IMR-90 (cell line): ENCODE data around the gene DCUN1D1. TPM values are rescaled to one million over a fixed set of nuclear protein-coding genes. Genes with fewer than 3 reads are reported as not detected.

Experiments
- ATAC-seq: fragments of 200-7000 bp; cut with Tn5 transposase; 2 replicates; pipeline ENCODE4 v1.9.1; 2020; ENCODE audit warnings: low read depth, mild to moderate bottlenecking, moderate library complexity
- BruUV-seq: library from RNA; stranded (reverse); fragments of 400-500 nt; replicated peaks from 2 replicates; lab custom pipeline; 2021; lab: Mats Ljungman, UMichigan
- CTCF ChIA-PET: fragments of 300-600 bp; formaldehyde crosslinking; extraction: SDS; loops from one replicate; lab custom pipeline; 2021; ENCODE audit warnings: antibody characterized with exemption; lab: Yijun Ruan, JAX
- POLR2A ChIA-PET: fragments of 300-600 bp; sonication (Branson Sonifier 250); formaldehyde crosslinking; loops from one replicate; lab custom pipeline; 2022; ENCODE audit warnings: antibody characterized with exemption; ENCODE audit not compliant: unreplicated experiment; lab: Charles Lee
- DNase-seq: peaks from one replicate; pipeline ENCODE4 v3.0.0; 2013
- H2AFZ ChIP-seq: replicated peaks from 2 replicates; pipeline ENCODE3; 2013; ENCODE audit warnings: low read length, mild to moderate bottlenecking; ENCODE audit not compliant: poor library complexity
- H2AK5ac ChIP-seq: 2 replicates; pipeline ENCODE4 v1.6.1; 2013; ENCODE audit warnings: low read depth, low read length, inconsistent platforms
- H2AK9ac ChIP-seq: replicated peaks from 2 replicates; pipeline ENCODE3; 2013; ENCODE audit warnings: mild to moderate bottlenecking, low read depth, low read length, moderate library complexity; ENCODE audit not compliant: poor library complexity
- H2BK120ac ChIP-seq: 2 replicates; pipeline ENCODE4 v1.6.1; 2013; ENCODE audit warnings: low read depth, low read length, inconsistent platforms
- H2BK15ac ChIP-seq: 3 replicates; pipeline ENCODE4 v1.6.1; 2013; ENCODE audit warnings: low read depth, low read length, inconsistent platforms
- H2BK20ac ChIP-seq: 2 replicates; pipeline ENCODE4 v1.6.1; 2013; ENCODE audit warnings: low read depth, mild to moderate bottlenecking, inconsistent platforms, low read length, moderate library complexity
- H2BK5ac ChIP-seq: 2 replicates; pipeline ENCODE4 v1.6.1; 2013; ENCODE audit warnings: mild to moderate bottlenecking, low read depth, low read length, inconsistent platforms; ENCODE audit not compliant: poor library complexity, severe bottlenecking
- H3K14ac ChIP-seq: replicated peaks from 2 replicates; pipeline ENCODE4 v1.6.1; 2013; ENCODE audit warnings: low read depth, low read length, inconsistent platforms
- H3K18ac ChIP-seq: 2 replicates; pipeline ENCODE4 v1.6.1; 2013; ENCODE audit warnings: low read depth, low read length, control low read depth
- H3K23ac ChIP-seq: 2 replicates; pipeline ENCODE4 v1.6.1; 2013; ENCODE audit warnings: low read depth, low read length, inconsistent platforms
- H3K27ac ChIP-seq: 2 replicates; pipeline ENCODE4 v1.5.1; 2013; ENCODE audit warnings: mild to moderate bottlenecking, control low read depth, low read length; ENCODE audit not compliant: insufficient read depth
- H3K27me3 ChIP-seq: 2 replicates; pipeline ENCODE4 v1.6.1; 2013; ENCODE audit warnings: low read length; ENCODE audit not compliant: control insufficient read depth, insufficient read depth
- H3K36me3 ChIP-seq: 2 replicates; pipeline ENCODE4 v1.6.1; 2013; ENCODE audit warnings: low read length, mixed read lengths; ENCODE audit not compliant: control insufficient read depth, insufficient read depth
- H3K4ac ChIP-seq: 2 replicates; pipeline ENCODE4 v1.6.1; 2013; ENCODE audit warnings: low read depth, low read length, inconsistent platforms
- H3K4me1 ChIP-seq: 2 replicates; pipeline ENCODE4 v1.6.1; 2013; ENCODE audit warnings: low read length, mixed read lengths; ENCODE audit not compliant: control insufficient read depth, insufficient read depth
- H3K4me2 ChIP-seq: 2 replicates; pipeline ENCODE4 v1.6.1; 2013; ENCODE audit warnings: low read depth, mild to moderate bottlenecking, control low read depth, low read length, moderate library complexity
- H3K4me3 ChIP-seq: 2 replicates; pipeline ENCODE4 v1.5.1; 2013; ENCODE audit warnings: low read depth, mild to moderate bottlenecking, control low read depth, low read length, moderate library complexity; ENCODE audit not compliant: insufficient read depth
- H3K56ac ChIP-seq: 2 replicates; pipeline ENCODE4 v1.6.1; 2013; ENCODE audit warnings: low read length, inconsistent platforms; ENCODE audit not compliant: insufficient read depth; ENCODE audit errors: extremely low read depth
- H3K79me1 ChIP-seq, 2 experiments: 2 replicates each; pipeline ENCODE4 v1.6.1; 2013; ENCODE audit warnings: low read length in 2 of 2, inconsistent platforms in 1 of 2, low read depth in 1 of 2
- H3K9ac ChIP-seq: 2 replicates; pipeline ENCODE4 v1.6.1; 2013; ENCODE audit warnings: low read depth, low read length, control low read depth
- H3K9me1 ChIP-seq: 2 replicates; pipeline ENCODE4 v1.6.1; 2013; ENCODE audit warnings: low read length, inconsistent platforms; ENCODE audit not compliant: insufficient read depth
- H3K9me3 ChIP-seq: 2 replicates; pipeline ENCODE4 v1.6.1; 2013; ENCODE audit warnings: low read length; ENCODE audit not compliant: control insufficient read depth, insufficient read depth
- H4K20me1 ChIP-seq: 2 replicates; pipeline ENCODE4 v1.6.1; 2013; ENCODE audit warnings: low read length, inconsistent platforms; ENCODE audit not compliant: insufficient read depth
- H4K5ac ChIP-seq: 2 replicates; pipeline ENCODE4 v1.6.1; 2013; ENCODE audit warnings: mild to moderate bottlenecking, low read depth, low read length, control low read depth
- H4K8ac ChIP-seq, 2 experiments: 2 replicates each; pipeline ENCODE4 v1.6.1; 2013; ENCODE audit warnings: low read depth in 2 of 2, low read length in 2 of 2, control low read depth in 1 of 2, inconsistent platforms in 1 of 2
- H4K91ac ChIP-seq: 2 replicates; pipeline ENCODE4 v1.6.1; 2013; ENCODE audit warnings: low read depth, low read length, inconsistent platforms; ENCODE audit not compliant: insufficient read depth
- CHD1 ChIP-seq: IDR thresholded peaks from 2 replicates; pipeline ENCODE4 v1.6.1; 2012; ENCODE audit warnings: low read depth, low read length, improper control_type of control experiment
- RAD21 ChIP-seq: IDR thresholded peaks from 2 replicates; pipeline ENCODE4 v1.6.1; 2012; ENCODE audit warnings: low read length, improper control_type of control experiment
- WGBS, 2 experiments: methylation state at CpG; one replicate each; pipeline versions ENCODE4 v1.1.5 to v1.1.7; 2013; ENCODE audit warnings: missing lambda C conversion rate in 2 of 2; ENCODE audit not compliant: insufficient read length in 1 of 2; ENCODE audit errors: extremely low coverage in 2 of 2; 5-methylcytosine and 5-hydroxymethylcytosine counted together
- dilution Hi-C: fragments of 300-500 bp; cut with HindIII; formaldehyde crosslinking; loops from one replicate; pipeline ENCODE4 v1.14.3; 2018; ENCODE audit warnings: low sequenced_read_pairs; ENCODE audit not compliant: unreplicated experiment
- in situ Hi-C: fragments of 300-500 bp; cut with MboI; formaldehyde crosslinking; loops from 3 replicates; pipeline ENCODE4 v1.14.3; 2019; ENCODE audit warnings: low sequenced_read_pairs, inconsistent platforms, mixed read lengths
- intact Hi-C: fragments of 100-400 bp; cut with micrococcal nuclease; formaldehyde crosslinking; loops from 2 replicates; pipeline ENCODE4 v1.10.0; 2022
- polyA plus RNA-seq, 3 experiments: library from polyadenylated mRNA; depleted of rRNA; stranded (reverse); fragments of >200 nt; gene quantifications; 2 replicates each; pipeline ENCODE4 v1.2.3, GENCODE V29; 2012; ENCODE audit warnings: low replicate concordance in 1 of 3
- total RNA-seq: library from RNA; depleted of rRNA; stranded (reverse); fragments of >200 nt; gene quantifications from 2 replicates; pipeline ENCODE4 v1.2.3, GENCODE V29; 2012

Gene DCUN1D1
- total and polyA plus RNA-seq, 2 of the 4 experiments (the other 2 are of a cell fraction) = 12.5 to 17.7 TPM

GRCh38 chr3:182979103-182979673 lies 1.1 kb downstream of the DCUN1D1 start:
- Histone ChIP-seq H2BK120ac (no peak overlapping the region), H3K14ac (0 out of 2 replicates have a peak overlapping the region, but pooled peaks have one; percentile 22), H2AK5ac (no peak overlapping the region), H3K4ac (no peak overlapping the region), H3K18ac (no peak overlapping the region; the same call in 1 of the 2 replicates), H4K5ac (no peak overlapping the region), H3K79me1 (peaks cover 9 to 25% of the 10 kb centered on the region in 2 experiments), H3K56ac (no peak overlapping the region), H3K4me3 (peak overlapping the region; percentile 80), H4K8ac (no peak overlapping the region), H4K91ac (no peak overlapping the region), H2BK20ac (no peak overlapping the region), H2BK5ac (no peak overlapping the region), H4K20me1 (peaks cover 21% of the 10 kb centered on the region), H3K9ac (peak overlapping the region; percentile 68), H3K4me2 (peak overlapping the region; percentile 100), H3K27me3 (no peaks in the 10 kb centered on the region), H2BK15ac (no peak overlapping the region), H2AFZ (no peak overlapping the region), H3K4me1 (peaks cover 2% of the 10 kb centered on the region), H3K9me1 (no peaks in the 10 kb centered on the region), H2AK9ac (no peak overlapping the region), H3K9me3 (no peaks in the 10 kb centered on the region), H3K27ac (no peak overlapping the region), H3K23ac (peak overlapping the region; percentile 80), H3K36me3 (no peaks in the 10 kb centered on the region)
- in situ Hi-C loops (no loop called here), dilution Hi-C loops (no loop called here), intact Hi-C loops (no loop called here)
- no TSS peak for BruUV-seq
- TF ChIP-seq RAD21 = no peak
- 0 out of 2 replicates have a peak, but pooled peaks have one; percentile 21 for TF ChIP-seq CHD1
- ATAC-seq (no peak), DNase-seq (peak; percentile 11)
- ChIA-PET CTCF (no interaction called here), POLR2A (no interaction called here)
- 3% methylated on average over 5 of the region's 10 CpGs; no CpG with 5 or more reads in 1 of the 2 experiments for WGBS, 2 experiments
